ENCODE results near the gene TMEM52. TPM values are rescaled to one million over a fixed set of nuclear protein-coding genes. Genes with fewer than 3 reads are reported as not detected.

Gene TMEM52
- total and polyA plus RNA-seq, 3 experiments from 2014 or later = 0.32 to 1.4 (median 0.94) TPM

- Histone ChIP-seq H3K27ac (ENCODE audit: low read depth, low read length) (no peak overlapping the region), H3K36me3 (ENCODE audit: insufficient read depth, low read length) (peaks cover 8% of the 10 kb centered on the region), H3K9me3 (ENCODE audit: low read length) (no peaks in the 10 kb centered on the region), H3K4me3 (ENCODE audit: low read length) (no peak overlapping the region), H3K27me3 (ENCODE audit: insufficient read depth, low read length, poor library complexity, severe bottlenecking) (no peaks in the 10 kb centered on the region), H3K4me1 (ENCODE audit: insufficient read depth, low read length) (peaks cover 68% of the 10 kb centered on the region)
- peak overlapping the region; percentile 35 to 99 (median 74) for H3K27ac Mint-ChIP-seq
- H3K27me3 Mint-ChIP-seq = peaks cover 0 to 1% of the 10 kb centered on the region in 2 donors
- peaks cover 64 to 82% (median 76%) of the 10 kb centered on the region in 3 donors for H3K4me1 Mint-ChIP-seq
- DNase-seq = no peak
- ChIA-PET CTCF (interaction anchor here (1.3 kb wide), 1 partner anchor 34 kb away, joined by 5 read pairs; no protein-coding TSS in a partner anchor), POLR2A (interaction anchor here (0.7 kb wide), 1 partner anchor 92 kb away, joined by 3 read pairs; no protein-coding TSS in a partner anchor)
- peaks cover 0 to 51% (median 9%) of the 10 kb centered on the region in 3 donors for H3K36me3 Mint-ChIP-seq
- no peaks in the 10 kb centered on the region for H3K9me3 Mint-ChIP-seq
- peak overlapping the region in 5 of 7 donors; percentile 19 to 51 (median 41) for H3K4me3 Mint-ChIP-seq
Observed at GRCh38 chr1:1872329-1872994, 46.6 kb downstream of the TMEM52 start.

GRCh38 chr1:1869469-1869868 lies 49.6 kb downstream of the TMEM52 start:
- Histone ChIP-seq H3K9me3 (ENCODE audit: low read length) (no peaks in the 10 kb centered on the region), H3K36me3 (ENCODE audit: insufficient read depth, low read length) (no peaks in the 10 kb centered on the region), H3K27ac (ENCODE audit: low read depth, low read length) (no peak overlapping the region), H3K4me3 (ENCODE audit: low read length) (no peak overlapping the region), H3K4me1 (ENCODE audit: insufficient read depth, low read length) (peaks cover 49% of the 10 kb centered on the region), H3K27me3 (ENCODE audit: insufficient read depth, low read length, poor library complexity, severe bottlenecking) (no peaks in the 10 kb centered on the region)
- Mint-ChIP-seq H3K36me3 (peaks cover 0 to 35% (median 3%) of the 10 kb centered on the region in 3 donors), H3K27ac (peak overlapping the region; percentile 15 to 72 (median 58)), H3K4me3 (peak overlapping the region in 3 of 7 donors; percentile 8 to 36 (median 14)), H3K27me3 (peaks cover 0 to 1% of the 10 kb centered on the region in 2 donors), H3K9me3 (no peaks in the 10 kb centered on the region), H3K4me1 (peaks cover 61 to 77% (median 74%) of the 10 kb centered on the region in 3 donors)
- ChIA-PET POLR2A (interaction anchor here (0.8 kb wide), 1 partner anchor 39 kb away, joined by 3 read pairs; no protein-coding TSS in a partner anchor), CTCF (interaction anchor here (0.7 kb wide), 1 partner anchor 1752 kb away, joined by 3 read pairs; no protein-coding TSS in a partner anchor)
- DNase-seq = no peak

Other genes starting within 250 kb of the TMEM52 start
- 10 to 100 TPM; 29.7 to 29.9 TPM for gene SLC35E2B, start 226.5 kb downstream of the TMEM52 start, total RNA-seq
- 47.5 TPM for gene SLC35E2B, start 226.5 kb downstream of the TMEM52 start, polyA plus RNA-seq
- 10 to 100 TPM; 68.8 to 70.7 TPM for gene CDK11A, start 194.9 kb downstream of the TMEM52 start, total RNA-seq
- 18.4 TPM for gene CDK11A, start 194.9 kb downstream of the TMEM52 start, polyA plus RNA-seq
- 10 to 100 TPM; 75.4 to 77.0 TPM for gene NADK, start 140.8 kb downstream of the TMEM52 start, total RNA-seq
- gene NADK, start 140.8 kb downstream of the TMEM52 start, polyA plus RNA-seq = 29.9 TPM
- 100 to 1,000 TPM; 436 to 470 TPM for gene GNB1, start 28.2 kb downstream of the TMEM52 start, total RNA-seq
- gene GNB1, start 28.2 kb downstream of the TMEM52 start, polyA plus RNA-seq = 114 TPM
- under 1 TPM; 0.46 to 0.78 TPM for gene CALML6, start 4.0 kb downstream of the TMEM52 start, total RNA-seq
- gene CALML6, start 4.0 kb downstream of the TMEM52 start, polyA plus RNA-seq = not detected
- gene CFAP74, start 84.5 kb upstream of the TMEM52 start, total RNA-seq = not detected
- gene CFAP74, start 84.5 kb upstream of the TMEM52 start, polyA plus RNA-seq = not detected
- not detected for gene GABRD, start 100.1 kb upstream of the TMEM52 start, total RNA-seq
- not detected for gene GABRD, start 100.1 kb upstream of the TMEM52 start, polyA plus RNA-seq
- gene PRKCZ, start 131.1 kb upstream of the TMEM52 start, total RNA-seq = 10 to 100 TPM; 13.8 to 15.4 TPM
- 17.4 TPM for gene PRKCZ, start 131.1 kb upstream of the TMEM52 start, polyA plus RNA-seq

All from CD8-positive, alpha-beta memory T cell (primary cell).